Measurements from ENCODE around the gene ATOSB.

GRCh38 chr9:35075358-35075757, 40.3 kb downstream of the ATOSB start:
- no peak for TF ChIP-seq GATA3 (IDR thresholded peaks at IDR 0.05; ENCODE audit: low read depth, low read length)
- TF ChIP-seq GATA2 (IDR thresholded peaks at IDR 0.05; ENCODE audit: low read depth, low read length): no peak
